HG03575 (cell line): ENCODE measurements around the gene LYPLAL1.

Source experiments
- ATAC-seq: cut with Tn5 transposase; IDR thresholded peaks from one replicate; pipeline ENCODE4 v1.9.1; 2021; ENCODE audit not compliant: unreplicated experiment, insufficient number of reproducible peaks, low FRiP score; ENCODE audit errors: extremely low read depth

LYPLAL1 gene

GRCh38 chr1:219261454-219261853 lies 87.8 kb downstream of the LYPLAL1 start:
- ATAC-seq, result no peak
